Astrocyte (in vitro differentiated cells and primary cell): ENCODE results near the gene WSB2.

ENCODE experiments used
- CTCF ChIP-seq: IDR thresholded peaks from 2 replicates; pipeline ENCODE4 v1.5.1; 2011; ENCODE audit warnings: low read depth, mild to moderate bottlenecking, inconsistent platforms, low read length, moderate library complexity; ENCODE audit not compliant: insufficient read depth
- EZH2 ChIP-seq: IDR thresholded peaks from 2 replicates; pipeline ENCODE4 v1.6.1; 2012; ENCODE audit warnings: mild to moderate bottlenecking, low read length, inconsistent platforms; ENCODE audit not compliant: insufficient read depth

- TF ChIP-seq CTCF (no peak), EZH2 (no peak)
Observed at GRCh38 chr12:118036672-118037411, 24.1 kb downstream of the WSB2 start.
